ENCODE results near the gene TTYH2.

Gene TTYH2

DNA sequence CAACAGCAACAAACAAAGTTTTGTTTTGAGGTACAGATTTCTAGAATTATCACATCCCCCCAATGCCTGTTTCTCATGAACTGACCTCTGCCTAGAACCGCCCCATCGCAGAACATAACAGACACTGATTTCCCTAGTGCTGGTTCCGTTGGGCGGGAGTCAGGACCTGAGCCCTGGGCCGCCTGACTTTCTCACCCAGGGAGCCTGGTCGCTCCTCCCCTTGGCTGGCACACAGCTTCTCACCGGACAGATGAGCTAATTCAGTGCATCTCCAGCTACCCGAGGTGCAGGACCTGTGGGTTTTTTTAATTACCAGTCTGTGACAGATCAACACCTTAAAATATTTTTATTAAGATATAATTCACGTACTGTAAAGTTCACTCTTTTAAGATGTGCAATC lies 30.0 kb upstream of the TTYH2 start:
- TF ChIP-seq EGR1 (IDR thresholded peaks at IDR 0.05) (no peak), EP300 (IDR thresholded peaks at IDR 0.05; ENCODE audit: borderline replicate concordance) (no peak), ZBTB7A (IDR thresholded peaks at IDR 0.05; ENCODE audit: low read depth) (no peak), CREB1 (IDR thresholded peaks at IDR 0.05; ENCODE audit: low read depth) (no peak), YY1 (IDR thresholded peaks at IDR 0.05; ENCODE audit: low read depth) (no peak), TCF12 (IDR thresholded peaks at IDR 0.05; ENCODE audit: low read depth) (no peak), FOXM1 (IDR thresholded peaks at IDR 0.05; ENCODE audit: borderline replicate concordance, low read depth) (no peak), RAD21 (IDR thresholded peaks at IDR 0.05; ENCODE audit: low read depth) (no peak), TAF1 (IDR thresholded peaks at IDR 0.05; ENCODE audit: low read depth) (no peak)
- TF ChIP-seq, protein P1, sequence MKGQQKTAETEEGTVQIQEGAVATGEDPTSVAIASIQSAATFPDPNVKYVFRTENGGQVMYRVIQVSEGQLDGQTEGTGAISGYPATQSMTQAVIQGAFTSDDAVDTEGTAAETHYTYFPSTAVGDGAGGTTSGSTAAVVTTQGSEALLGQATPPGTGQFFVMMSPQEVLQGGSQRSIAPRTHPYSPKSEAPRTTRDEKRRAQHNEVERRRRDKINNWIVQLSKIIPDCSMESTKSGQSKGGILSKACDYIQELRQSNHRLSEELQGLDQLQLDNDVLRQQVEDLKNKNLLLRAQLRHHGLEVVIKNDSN (IDR thresholded peaks at IDR 0.05), result no peak
- TF ChIP-seq, protein P2, sequence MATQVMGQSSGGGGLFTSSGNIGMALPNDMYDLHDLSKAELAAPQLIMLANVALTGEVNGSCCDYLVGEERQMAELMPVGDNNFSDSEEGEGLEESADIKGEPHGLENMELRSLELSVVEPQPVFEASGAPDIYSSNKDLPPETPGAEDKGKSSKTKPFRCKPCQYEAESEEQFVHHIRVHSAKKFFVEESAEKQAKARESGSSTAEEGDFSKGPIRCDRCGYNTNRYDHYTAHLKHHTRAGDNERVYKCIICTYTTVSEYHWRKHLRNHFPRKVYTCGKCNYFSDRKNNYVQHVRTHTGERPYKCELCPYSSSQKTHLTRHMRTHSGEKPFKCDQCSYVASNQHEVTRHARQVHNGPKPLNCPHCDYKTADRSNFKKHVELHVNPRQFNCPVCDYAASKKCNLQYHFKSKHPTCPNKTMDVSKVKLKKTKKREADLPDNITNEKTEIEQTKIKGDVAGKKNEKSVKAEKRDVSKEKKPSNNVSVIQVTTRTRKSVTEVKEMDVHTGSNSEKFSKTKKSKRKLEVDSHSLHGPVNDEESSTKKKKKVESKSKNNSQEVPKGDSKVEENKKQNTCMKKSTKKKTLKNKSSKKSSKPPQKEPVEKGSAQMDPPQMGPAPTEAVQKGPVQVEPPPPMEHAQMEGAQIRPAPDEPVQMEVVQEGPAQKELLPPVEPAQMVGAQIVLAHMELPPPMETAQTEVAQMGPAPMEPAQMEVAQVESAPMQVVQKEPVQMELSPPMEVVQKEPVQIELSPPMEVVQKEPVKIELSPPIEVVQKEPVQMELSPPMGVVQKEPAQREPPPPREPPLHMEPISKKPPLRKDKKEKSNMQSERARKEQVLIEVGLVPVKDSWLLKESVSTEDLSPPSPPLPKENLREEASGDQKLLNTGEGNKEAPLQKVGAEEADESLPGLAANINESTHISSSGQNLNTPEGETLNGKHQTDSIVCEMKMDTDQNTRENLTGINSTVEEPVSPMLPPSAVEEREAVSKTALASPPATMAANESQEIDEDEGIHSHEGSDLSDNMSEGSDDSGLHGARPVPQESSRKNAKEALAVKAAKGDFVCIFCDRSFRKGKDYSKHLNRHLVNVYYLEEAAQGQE (IDR thresholded peaks at IDR 0.05; ENCODE audit: low read depth), result no peak

DNA sequence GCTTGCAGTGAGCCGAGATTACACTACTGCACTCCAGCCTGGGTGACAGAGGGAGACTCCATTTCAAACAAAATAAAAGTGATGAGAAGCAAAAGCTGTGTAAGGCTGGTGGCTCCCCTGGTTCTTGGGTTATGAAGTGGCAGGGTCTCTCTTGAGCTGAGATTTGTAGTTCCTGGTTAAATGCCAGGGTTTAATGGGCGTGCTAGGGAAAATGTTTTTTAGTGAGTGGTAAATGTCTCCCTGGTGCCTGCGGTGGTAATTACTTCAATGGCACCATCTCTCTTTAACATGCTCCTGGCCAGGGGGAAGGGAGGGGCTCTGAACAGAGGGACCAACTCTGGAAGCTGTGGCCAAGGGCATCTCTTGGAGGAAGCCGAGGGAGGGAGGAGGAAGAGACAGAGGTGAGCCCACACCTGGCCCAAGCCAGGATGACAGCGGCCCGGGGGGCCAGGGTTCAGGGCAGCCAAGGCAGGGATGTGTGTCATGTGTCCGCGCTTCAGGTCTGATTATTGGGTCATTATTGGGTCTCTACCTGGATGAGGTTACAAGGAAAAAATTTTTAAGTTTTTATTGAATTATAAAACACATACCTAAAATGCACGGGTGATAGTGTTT lies 27.7 kb upstream of the TTYH2 start:
- TF ChIP-seq, protein P3, sequence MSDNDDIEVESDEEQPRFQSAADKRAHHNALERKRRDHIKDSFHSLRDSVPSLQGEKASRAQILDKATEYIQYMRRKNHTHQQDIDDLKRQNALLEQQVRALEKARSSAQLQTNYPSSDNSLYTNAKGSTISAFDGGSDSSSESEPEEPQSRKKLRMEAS (IDR thresholded peaks at IDR 0.05), result no peak
- TF ChIP-seq RAD21 (IDR thresholded peaks at IDR 0.05; ENCODE audit: low read depth) (no peak), TAF1 (IDR thresholded peaks at IDR 0.05; ENCODE audit: low read depth) (no peak), TCF12 (IDR thresholded peaks at IDR 0.05; ENCODE audit: low read depth) (no peak), EGR1 (IDR thresholded peaks at IDR 0.05) (no peak), ZBTB7A (IDR thresholded peaks at IDR 0.05; ENCODE audit: low read depth) (no peak), EP300 (IDR thresholded peaks at IDR 0.05; ENCODE audit: borderline replicate concordance) (no peak), CREB1 (IDR thresholded peaks at IDR 0.05; ENCODE audit: low read depth) (no peak), FOXM1 (IDR thresholded peaks at IDR 0.05; ENCODE audit: borderline replicate concordance, low read depth) (no peak), CEBPB (IDR thresholded peaks at IDR 0.05) (no peak), NFIC (IDR thresholded peaks at IDR 0.05) (no peak), TEAD4 (IDR thresholded peaks at IDR 0.05) (no peak), YY1 (IDR thresholded peaks at IDR 0.05; ENCODE audit: low read depth) (no peak)
- TF ChIP-seq, protein P1 (IDR thresholded peaks at IDR 0.05), result no peak
- TF ChIP-seq, protein P2 (IDR thresholded peaks at IDR 0.05; ENCODE audit: low read depth), result no peak

DNA sequence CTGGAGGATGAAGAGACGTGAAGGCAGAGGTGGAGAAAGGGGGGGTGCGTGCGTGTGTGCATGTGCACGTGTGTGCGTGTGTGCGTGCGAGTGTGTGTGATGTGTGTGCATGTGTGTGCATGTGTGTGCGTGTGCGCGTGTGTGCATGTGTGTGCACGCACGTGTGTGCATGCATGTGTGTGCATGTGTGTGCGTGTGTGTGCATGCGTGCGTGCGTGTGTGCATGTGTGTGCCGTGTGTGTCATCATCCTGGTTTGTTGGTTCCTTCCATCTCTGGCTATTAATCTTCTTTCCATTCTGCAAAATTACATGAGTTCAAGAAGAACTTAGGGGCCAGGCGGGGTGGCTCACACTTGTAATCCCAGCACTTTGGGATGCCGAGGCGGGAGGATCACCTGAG lies 26.9 kb upstream of the TTYH2 start:
- TF ChIP-seq FOXM1 (IDR thresholded peaks at IDR 0.05; ENCODE audit: borderline replicate concordance, low read depth) (no peak), TCF12 (IDR thresholded peaks at IDR 0.05; ENCODE audit: low read depth) (no peak), TAF1 (IDR thresholded peaks at IDR 0.05; ENCODE audit: low read depth) (no peak), ZBTB7A (IDR thresholded peaks at IDR 0.05; ENCODE audit: low read depth) (no peak), CREB1 (IDR thresholded peaks at IDR 0.05; ENCODE audit: low read depth) (no peak), YY1 (IDR thresholded peaks at IDR 0.05; ENCODE audit: low read depth) (no peak), NFIC (IDR thresholded peaks at IDR 0.05) (no peak), TEAD4 (IDR thresholded peaks at IDR 0.05) (no peak), RAD21 (IDR thresholded peaks at IDR 0.05; ENCODE audit: low read depth) (no peak), EGR1 (IDR thresholded peaks at IDR 0.05) (no peak), CEBPB (IDR thresholded peaks at IDR 0.05) (no peak)
- TF ChIP-seq, protein P1 (IDR thresholded peaks at IDR 0.05), result no peak
- TF ChIP-seq, protein P2 (IDR thresholded peaks at IDR 0.05; ENCODE audit: low read depth), result no peak
- TF ChIP-seq, protein P3 (IDR thresholded peaks at IDR 0.05), result no peak

DNA sequence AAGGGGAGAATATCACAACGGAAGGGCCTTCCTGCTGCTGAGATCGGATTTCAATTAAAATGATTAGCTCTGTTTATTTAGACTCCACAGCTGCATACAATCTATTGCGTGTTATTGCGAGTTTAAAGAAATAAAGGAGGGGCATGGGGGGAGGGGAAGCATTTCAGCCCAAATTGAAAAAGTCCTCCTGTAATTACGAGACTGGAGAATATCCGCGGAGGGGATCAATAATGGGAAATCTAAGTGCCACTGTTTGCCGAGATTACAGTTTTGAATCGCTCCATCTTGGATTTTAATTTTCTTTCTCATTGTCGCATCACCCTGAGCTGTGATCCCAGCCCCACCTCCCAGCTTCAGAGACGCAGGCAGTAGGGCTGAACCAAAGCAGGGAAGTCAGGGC lies 25.6 kb upstream of the TTYH2 start:
- TF ChIP-seq RAD21 (IDR thresholded peaks at IDR 0.05; ENCODE audit: low read depth) (no peak), FOXM1 (IDR thresholded peaks at IDR 0.05; ENCODE audit: borderline replicate concordance, low read depth) (no peak), EP300 (IDR thresholded peaks at IDR 0.05; ENCODE audit: borderline replicate concordance) (no peak), NFIC (IDR thresholded peaks at IDR 0.05) (no peak), EGR1 (IDR thresholded peaks at IDR 0.05) (no peak), ZBTB7A (IDR thresholded peaks at IDR 0.05; ENCODE audit: low read depth) (no peak), YY1 (IDR thresholded peaks at IDR 0.05; ENCODE audit: low read depth) (no peak), TEAD4 (IDR thresholded peaks at IDR 0.05) (no peak), CEBPB (IDR thresholded peaks at IDR 0.05) (no peak), TCF12 (IDR thresholded peaks at IDR 0.05; ENCODE audit: low read depth) (no peak), CREB1 (IDR thresholded peaks at IDR 0.05; ENCODE audit: low read depth) (no peak)
- TF ChIP-seq, protein P2 (IDR thresholded peaks at IDR 0.05; ENCODE audit: low read depth), result no peak
- TF ChIP-seq, protein P1 (IDR thresholded peaks at IDR 0.05), result no peak
